ENCODE data around the gene BCL2. TPM values are rescaled to one million over a fixed set of nuclear protein-coding genes. Genes with fewer than 3 reads are reported as not detected.

The BCL2 gene
- total and polyA plus RNA-seq, 9 of the 15 experiments (the other 6 are each of a cell fraction or from before 2014, with no cell fraction given) = 0.10 to 1.1 (median 0.65) TPM

DNA sequence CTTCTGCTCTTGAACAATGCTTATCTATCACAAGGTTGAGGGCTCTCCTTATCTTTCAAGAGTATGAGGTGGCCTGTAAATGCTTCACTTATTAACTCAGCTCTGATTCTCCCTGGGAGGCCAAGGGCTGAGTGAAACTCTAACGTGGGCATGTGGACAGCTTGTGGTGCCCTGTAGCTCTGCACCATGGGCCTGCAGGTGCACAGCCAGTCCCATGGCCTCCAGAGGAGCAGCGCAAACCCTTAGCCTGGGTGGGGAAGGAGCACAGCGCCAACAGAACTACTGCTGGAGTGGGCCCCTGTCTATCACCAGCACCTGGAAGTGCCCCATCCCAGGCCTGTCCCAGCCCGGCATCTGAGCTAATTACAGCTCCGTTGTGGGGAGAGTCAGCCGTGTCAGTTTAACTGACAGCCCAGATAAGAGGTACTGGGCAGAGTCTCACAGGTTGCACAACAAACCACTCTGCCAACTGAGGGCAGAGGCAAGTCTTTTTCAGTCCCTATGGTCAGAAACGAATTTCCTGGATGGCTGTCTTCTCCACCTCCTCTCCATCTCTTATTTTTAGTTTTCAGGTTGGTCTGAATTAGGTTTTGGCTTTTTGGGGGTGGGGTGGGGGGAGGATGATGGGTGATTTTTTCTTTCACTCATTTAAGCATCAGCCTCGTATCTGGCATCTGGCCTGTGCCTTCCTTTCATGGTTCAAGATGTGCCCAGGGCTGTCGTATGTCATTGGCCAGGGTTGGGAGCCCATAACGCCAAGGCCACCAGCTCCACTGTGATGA is 219.5 kb downstream of the BCL2 start (continued):
- TF ChIP-seq, protein P1, sequence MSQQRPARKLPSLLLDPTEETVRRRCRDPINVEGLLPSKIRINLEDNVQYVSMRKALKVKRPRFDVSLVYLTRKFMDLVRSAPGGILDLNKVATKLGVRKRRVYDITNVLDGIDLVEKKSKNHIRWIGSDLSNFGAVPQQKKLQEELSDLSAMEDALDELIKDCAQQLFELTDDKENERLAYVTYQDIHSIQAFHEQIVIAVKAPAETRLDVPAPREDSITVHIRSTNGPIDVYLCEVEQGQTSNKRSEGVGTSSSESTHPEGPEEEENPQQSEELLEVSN (IDR thresholded peaks at IDR 0.05; ENCODE audit: borderline replicate concordance in 1 of 2, extremely low read depth in 1 of 2, insufficient read depth in 1 of 2, insufficient read length in 1 of 2, low read depth in 1 of 2, low read length in 1 of 2, poor library complexity in 1 of 2, severe bottlenecking in 1 of 2) = no peak
- TF ChIP-seq, protein P2, sequence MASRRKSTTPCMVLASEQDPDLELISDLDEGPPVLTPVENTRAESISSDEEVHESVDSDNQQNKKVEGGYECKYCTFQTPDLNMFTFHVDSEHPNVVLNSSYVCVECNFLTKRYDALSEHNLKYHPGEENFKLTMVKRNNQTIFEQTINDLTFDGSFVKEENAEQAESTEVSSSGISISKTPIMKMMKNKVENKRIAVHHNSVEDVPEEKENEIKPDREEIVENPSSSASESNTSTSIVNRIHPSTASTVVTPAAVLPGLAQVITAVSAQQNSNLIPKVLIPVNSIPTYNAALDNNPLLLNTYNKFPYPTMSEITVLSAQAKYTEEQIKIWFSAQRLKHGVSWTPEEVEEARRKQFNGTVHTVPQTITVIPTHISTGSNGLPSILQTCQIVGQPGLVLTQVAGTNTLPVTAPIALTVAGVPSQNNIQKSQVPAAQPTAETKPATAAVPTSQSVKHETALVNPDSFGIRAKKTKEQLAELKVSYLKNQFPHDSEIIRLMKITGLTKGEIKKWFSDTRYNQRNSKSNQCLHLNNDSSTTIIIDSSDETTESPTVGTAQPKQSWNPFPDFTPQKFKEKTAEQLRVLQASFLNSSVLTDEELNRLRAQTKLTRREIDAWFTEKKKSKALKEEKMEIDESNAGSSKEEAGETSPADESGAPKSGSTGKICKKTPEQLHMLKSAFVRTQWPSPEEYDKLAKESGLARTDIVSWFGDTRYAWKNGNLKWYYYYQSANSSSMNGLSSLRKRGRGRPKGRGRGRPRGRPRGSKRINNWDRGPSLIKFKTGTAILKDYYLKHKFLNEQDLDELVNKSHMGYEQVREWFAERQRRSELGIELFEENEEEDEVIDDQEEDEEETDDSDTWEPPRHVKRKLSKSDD (conservative IDR thresholded peaks at IDR 0.05; ENCODE audit: low read length) = no peak

DNA sequence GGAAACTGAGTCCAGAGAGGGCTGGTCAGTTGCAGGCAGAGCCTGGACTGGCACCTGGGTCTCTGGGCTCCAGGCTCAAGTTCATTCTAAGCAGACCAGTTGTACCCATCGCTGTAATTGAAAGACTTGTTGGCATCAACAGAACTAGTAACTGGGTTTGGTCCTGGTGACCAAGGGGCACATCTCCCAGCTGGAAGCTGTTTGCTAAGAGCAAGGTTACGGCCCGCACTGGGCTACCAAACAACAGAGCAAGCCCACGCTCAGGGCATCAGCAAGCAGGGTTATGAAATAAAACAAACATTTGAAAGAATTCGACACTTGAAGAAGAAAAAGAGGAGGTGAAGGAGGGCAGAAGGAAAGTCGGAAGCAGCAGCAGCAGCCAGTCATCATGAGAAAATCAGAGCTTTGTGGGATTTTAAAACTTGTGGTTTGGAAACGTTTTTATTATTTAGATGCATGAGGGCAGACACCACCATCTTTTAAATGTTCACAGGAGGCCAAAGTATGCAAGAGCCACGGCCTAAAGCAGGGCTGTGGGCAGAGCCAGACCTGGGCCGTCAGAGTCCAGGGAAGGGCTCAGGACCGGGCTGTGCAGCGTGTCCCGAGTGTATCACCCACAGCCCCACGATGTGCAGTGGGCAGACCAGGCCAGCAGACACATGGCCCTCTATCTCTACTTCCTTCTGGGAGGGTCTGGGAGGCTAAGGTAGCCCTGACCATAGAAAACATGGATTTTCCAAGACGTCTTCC is 220.3 kb downstream of the BCL2 start:
- 6% methylated on average over 9 of the region's 14 CpGs for WGBS (ENCODE audit: insufficient coverage, low coverage, missing lambda C conversion rate)
- ChIA-PET CTCF (ENCODE audit: low intra/inter-chr PET ratio) (no interaction called here), POLR2A (no interaction called here)
- no peak overlapping the region for H3K4me3 ChIP-seq
- in situ Hi-C loops (cut with MboI) = no loop called here
- no peak for DNase-seq (ENCODE audit: extremely low read depth in 1 of 4, low spot score in 3 of 4)
- no TSS peak for BruUV-seq (replicated peaks)
- H3K9me3 ChIP-seq (replicated peaks; ENCODE audit: control insufficient read depth, insufficient read depth, low read depth, low read length) = no peaks in the 10 kb centered on the region
- no peak overlapping the region for H3K4me2 ChIP-seq (ENCODE audit: insufficient read depth, low read length)
- H4K20me1 ChIP-seq (replicated peaks; ENCODE audit: control insufficient read depth, insufficient read depth, low read length) = no peaks in the 10 kb centered on the region; the same call in 1 of the 2 replicates
- no peaks in the 10 kb centered on the region for H3K79me2 ChIP-seq (ENCODE audit: control insufficient read depth, insufficient read depth, low read length)
- no peak overlapping the region for H3K9ac ChIP-seq (ENCODE audit: insufficient read depth in 1 of 2, low read depth in 2 of 2, low read length in 2 of 2)
- H3K27ac ChIP-seq (ENCODE audit: extremely low read depth, low read depth, low read length) = no peak overlapping the region
- FAIRE-seq = no peak
- H3K27me3 ChIP-seq (ENCODE audit: control insufficient read depth in 2 of 2, insufficient read depth in 2 of 2, low read length in 2 of 2) = peaks cover 2 to 47% of the 10 kb centered on the region in 2 experiments; a peak in 3 of 5 replicates
- H3K4me1 ChIP-seq (replicated peaks in 1 of 2; ENCODE audit: control insufficient read depth in 2 of 2, insufficient read depth in 2 of 2, low read length in 2 of 2) = no peaks in the 10 kb centered on the region
- H3K9me1 ChIP-seq (ENCODE audit: control insufficient read depth, insufficient read depth, low read length) = no peaks in the 10 kb centered on the region
- no peak for ATAC-seq
- intact Hi-C loops (cut with micrococcal nuclease) = no loop called here
- H3K36me3 ChIP-seq (ENCODE audit: control insufficient read depth, insufficient read depth, low read length) = no peaks in the 10 kb centered on the region
- no peak overlapping the region for H2AFZ ChIP-seq (ENCODE audit: low read depth, low read length)
- TF ChIP-seq MCM5 (IDR thresholded peaks at IDR 0.05; ENCODE audit: low read depth) (no peak), ARNT (IDR thresholded peaks at IDR 0.05) (no peak), U2AF1 (optimal IDR thresholded peaks at IDR 0.05; ENCODE audit: low read depth, low read length) (no peak), ELF1 (tag; IDR thresholded peaks at IDR 0.05) (no peak), TARDBP (IDR thresholded peaks at IDR 0.05) (no peak), SRSF3 (IDR thresholded peaks at IDR 0.05; ENCODE audit: insufficient read depth, low read length) (no peak)
- TF ChIP-seq, protein P3, sequence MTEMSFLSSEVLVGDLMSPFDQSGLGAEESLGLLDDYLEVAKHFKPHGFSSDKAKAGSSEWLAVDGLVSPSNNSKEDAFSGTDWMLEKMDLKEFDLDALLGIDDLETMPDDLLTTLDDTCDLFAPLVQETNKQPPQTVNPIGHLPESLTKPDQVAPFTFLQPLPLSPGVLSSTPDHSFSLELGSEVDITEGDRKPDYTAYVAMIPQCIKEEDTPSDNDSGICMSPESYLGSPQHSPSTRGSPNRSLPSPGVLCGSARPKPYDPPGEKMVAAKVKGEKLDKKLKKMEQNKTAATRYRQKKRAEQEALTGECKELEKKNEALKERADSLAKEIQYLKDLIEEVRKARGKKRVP (CRISPR knock-in tag; IDR thresholded peaks at IDR 0.05) = no peak
- TF ChIP-seq, protein P4, sequence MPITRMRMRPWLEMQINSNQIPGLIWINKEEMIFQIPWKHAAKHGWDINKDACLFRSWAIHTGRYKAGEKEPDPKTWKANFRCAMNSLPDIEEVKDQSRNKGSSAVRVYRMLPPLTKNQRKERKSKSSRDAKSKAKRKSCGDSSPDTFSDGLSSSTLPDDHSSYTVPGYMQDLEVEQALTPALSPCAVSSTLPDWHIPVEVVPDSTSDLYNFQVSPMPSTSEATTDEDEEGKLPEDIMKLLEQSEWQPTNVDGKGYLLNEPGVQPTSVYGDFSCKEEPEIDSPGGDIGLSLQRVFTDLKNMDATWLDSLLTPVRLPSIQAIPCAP (CRISPR knock-in tag; IDR thresholded peaks at IDR 0.05; ENCODE audit: borderline replicate concordance) = no peak

Measured in K562 (cell line).